Measurements from ENCODE around the gene FBLN2.

GRCh38 chr3:13553686-13554085 is 4.8 kb downstream of the FBLN2 start:
- TF ChIP-seq CTCF (IDR thresholded peaks at IDR 0.05) (no peak), POLR2A (IDR thresholded peaks at IDR 0.05) (no peak)

Data from suprapubic skin (tissue), 3 donors.